Spleen (tissue), 7 donors: ENCODE results near the gene RHOBTB3.

Experiments used
- POLR2AphosphoS5 ChIP-seq, 3 donors: sonication (generic); formaldehyde crosslinking; IDR thresholded peaks; one replicate each; pipeline ENCODE4 v1.5.1; 2017; ENCODE audit warnings: antibody characterized with exemption in 3 of 3
- TF ChIP-seq, protein P1 (sequence below), 11 experiments: fragments of 200-600 bp in 7 of 11; fragments of 450-650 bp in 4 of 11; sonication (generic) in 4 of 11; IDR thresholded peaks in 8 of 11; conservative IDR thresholded peaks in 3 of 11; 1 replicate in 7 of 11; 2 replicates in 4 of 11; pipeline versions ENCODE4 v1.4.0 to v1.8.0; 2016 to 2021; ENCODE audit warnings: antibody characterized with exemption in 11 of 11, inconsistent platforms in 4 of 11, mild to moderate bottlenecking in 1 of 11
- donor health status: DM: no; HTN: no; CAD: no; lungs with moderate emphysema.
- donor health status: DM: no; HTN: no; CAD: no.
- donor health status: DM: no; HTN: no; CAD: no.

GRCh38 chr5:95780597-95780996 is 49.5 kb downstream of the RHOBTB3 start:
- no peak for TF ChIP-seq POLR2AphosphoS5 (IDR thresholded peaks at IDR 0.05)
- TF ChIP-seq, protein P1, sequence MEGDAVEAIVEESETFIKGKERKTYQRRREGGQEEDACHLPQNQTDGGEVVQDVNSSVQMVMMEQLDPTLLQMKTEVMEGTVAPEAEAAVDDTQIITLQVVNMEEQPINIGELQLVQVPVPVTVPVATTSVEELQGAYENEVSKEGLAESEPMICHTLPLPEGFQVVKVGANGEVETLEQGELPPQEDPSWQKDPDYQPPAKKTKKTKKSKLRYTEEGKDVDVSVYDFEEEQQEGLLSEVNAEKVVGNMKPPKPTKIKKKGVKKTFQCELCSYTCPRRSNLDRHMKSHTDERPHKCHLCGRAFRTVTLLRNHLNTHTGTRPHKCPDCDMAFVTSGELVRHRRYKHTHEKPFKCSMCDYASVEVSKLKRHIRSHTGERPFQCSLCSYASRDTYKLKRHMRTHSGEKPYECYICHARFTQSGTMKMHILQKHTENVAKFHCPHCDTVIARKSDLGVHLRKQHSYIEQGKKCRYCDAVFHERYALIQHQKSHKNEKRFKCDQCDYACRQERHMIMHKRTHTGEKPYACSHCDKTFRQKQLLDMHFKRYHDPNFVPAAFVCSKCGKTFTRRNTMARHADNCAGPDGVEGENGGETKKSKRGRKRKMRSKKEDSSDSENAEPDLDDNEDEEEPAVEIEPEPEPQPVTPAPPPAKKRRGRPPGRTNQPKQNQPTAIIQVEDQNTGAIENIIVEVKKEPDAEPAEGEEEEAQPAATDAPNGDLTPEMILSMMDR (IDR thresholded peaks at IDR 0.05 in 8 of 11, conservative IDR thresholded peaks at IDR 0.05 in 3 of 11): no peak
